ENCODE data around the gene FN3KRP. TPM values are rescaled to one million over a fixed set of nuclear protein-coding genes. Genes with fewer than 3 reads are reported as not detected.
A peak's percentile ranks its signal among the peaks of the same experiment; 100 is the strongest.

Gene FN3KRP
- total and polyA plus RNA-seq, 2 of the 13 experiments (the other 11 are each of a cell fraction or from before 2014, with no cell fraction given), result 22.4 to 28.2 TPM

GRCh38 chr17:82750241-82750908 is 33.9 kb downstream of the FN3KRP start (continued):
- TF ChIP-seq KIAA2018 (CRISPR knock-in tag; IDR thresholded peaks at IDR 0.05; ENCODE audit: borderline replicate concordance) (no peak), CEBPB (IDR thresholded peaks at IDR 0.05; ENCODE audit: borderline replicate concordance, low read depth, low read length) (no peak), ZNF367 (CRISPR knock-in tag; IDR thresholded peaks at IDR 0.05; ENCODE audit: borderline replicate concordance) (no peak), CCDC6 (CRISPR knock-in tag; IDR thresholded peaks at IDR 0.05) (no peak), GATA4 (IDR thresholded peaks at IDR 0.05; ENCODE audit: borderline replicate concordance, low read depth) (no peak), ZEB1 (IDR thresholded peaks at IDR 0.05; ENCODE audit: insufficient replicate concordance, low read depth) (no peak), NFKB2 (CRISPR knock-in tag; IDR thresholded peaks at IDR 0.05; ENCODE audit: borderline replicate concordance) (no peak), HMG20B (CRISPR knock-in tag; conservative IDR thresholded peaks at IDR 0.05) (no peak), PRPF4 (IDR thresholded peaks at IDR 0.05; ENCODE audit: low read depth, low read length, poor library complexity, severe bottlenecking) (peak; percentile 50), XBP1 (CRISPR knock-in tag; IDR thresholded peaks at IDR 0.05) (no peak), ZNF512 (CRISPR knock-in tag; IDR thresholded peaks at IDR 0.05) (no peak)
- TF ChIP-seq, protein P1, sequence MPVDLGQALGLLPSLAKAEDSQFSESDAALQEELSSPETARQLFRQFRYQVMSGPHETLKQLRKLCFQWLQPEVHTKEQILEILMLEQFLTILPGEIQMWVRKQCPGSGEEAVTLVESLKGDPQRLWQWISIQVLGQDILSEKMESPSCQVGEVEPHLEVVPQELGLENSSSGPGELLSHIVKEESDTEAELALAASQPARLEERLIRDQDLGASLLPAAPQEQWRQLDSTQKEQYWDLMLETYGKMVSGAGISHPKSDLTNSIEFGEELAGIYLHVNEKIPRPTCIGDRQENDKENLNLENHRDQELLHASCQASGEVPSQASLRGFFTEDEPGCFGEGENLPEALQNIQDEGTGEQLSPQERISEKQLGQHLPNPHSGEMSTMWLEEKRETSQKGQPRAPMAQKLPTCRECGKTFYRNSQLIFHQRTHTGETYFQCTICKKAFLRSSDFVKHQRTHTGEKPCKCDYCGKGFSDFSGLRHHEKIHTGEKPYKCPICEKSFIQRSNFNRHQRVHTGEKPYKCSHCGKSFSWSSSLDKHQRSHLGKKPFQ (CRISPR knock-in tag; IDR thresholded peaks at IDR 0.05; ENCODE audit: insufficient replicate concordance), result no peak
- TF ChIP-seq, protein P2, sequence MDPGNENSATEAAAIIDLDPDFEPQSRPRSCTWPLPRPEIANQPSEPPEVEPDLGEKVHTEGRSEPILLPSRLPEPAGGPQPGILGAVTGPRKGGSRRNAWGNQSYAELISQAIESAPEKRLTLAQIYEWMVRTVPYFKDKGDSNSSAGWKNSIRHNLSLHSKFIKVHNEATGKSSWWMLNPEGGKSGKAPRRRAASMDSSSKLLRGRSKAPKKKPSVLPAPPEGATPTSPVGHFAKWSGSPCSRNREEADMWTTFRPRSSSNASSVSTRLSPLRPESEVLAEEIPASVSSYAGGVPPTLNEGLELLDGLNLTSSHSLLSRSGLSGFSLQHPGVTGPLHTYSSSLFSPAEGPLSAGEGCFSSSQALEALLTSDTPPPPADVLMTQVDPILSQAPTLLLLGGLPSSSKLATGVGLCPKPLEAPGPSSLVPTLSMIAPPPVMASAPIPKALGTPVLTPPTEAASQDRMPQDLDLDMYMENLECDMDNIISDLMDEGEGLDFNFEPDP (CRISPR knock-in tag; conservative IDR thresholded peaks at IDR 0.05), result no peak
- TF ChIP-seq, protein P3, sequence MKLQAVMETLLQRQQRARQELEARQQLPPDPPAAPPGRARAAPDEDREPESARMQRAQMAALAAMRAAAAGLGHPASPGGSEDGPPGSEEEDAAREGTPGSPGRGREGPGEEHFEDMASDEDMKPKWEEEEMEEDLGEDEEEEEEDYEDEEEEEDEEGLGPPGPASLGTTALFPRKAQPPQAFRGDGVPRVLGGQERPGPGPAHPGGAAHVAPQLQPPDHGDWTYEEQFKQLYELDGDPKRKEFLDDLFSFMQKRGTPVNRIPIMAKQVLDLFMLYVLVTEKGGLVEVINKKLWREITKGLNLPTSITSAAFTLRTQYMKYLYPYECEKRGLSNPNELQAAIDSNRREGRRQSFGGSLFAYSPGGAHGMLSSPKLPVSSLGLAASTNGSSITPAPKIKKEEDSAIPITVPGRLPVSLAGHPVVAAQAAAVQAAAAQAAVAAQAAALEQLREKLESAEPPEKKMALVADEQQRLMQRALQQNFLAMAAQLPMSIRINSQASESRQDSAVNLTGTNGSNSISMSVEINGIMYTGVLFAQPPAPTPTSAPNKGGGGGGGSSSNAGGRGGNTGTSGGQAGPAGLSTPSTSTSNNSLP (IDR thresholded peaks at IDR 0.05; ENCODE audit: low read depth, low read length), result no peak
